A549 (cell line): Measurements from ENCODE around the gene PCDHGB2. TPM values are rescaled to one million over a fixed set of nuclear protein-coding genes. Genes with fewer than 3 reads are reported as not detected.

Experiments
- polyA plus RNA-seq, 4 experiments: library from polyadenylated mRNA; depleted of rRNA in 3 of 4; stranded (reverse); fragments of >200 nt; fragmentation: RNase III in 1 of 4; extraction: RNeasy Plus Mini Kit Qiagen cat#74134 plus additional on column Dnase treatment in 1 of 4; gene quantifications; 2 replicates in 3 of 4; 3 replicates in 1 of 4; pipeline ENCODE4 v1.2.3, GENCODE V29; 2011 to 2017

PCDHGB2 gene
- polyA plus RNA-seq, 2 of the 4 experiments (the other 2 are of a cell fraction), result 0.04 to 0.36 TPM

Other genes starting within 250 kb of the PCDHGB2 start
Only the 30 nearest of the 36 such genes appear.
- 0.12 TPM in 1 of 2 replicates, not detected in the other for gene PCDHB9, start 172.8 kb upstream of the PCDHGB2 start, polyA plus RNA-seq (2011; rRNA removed)
- 0.01 to 0.13 TPM (median 0.11 TPM) in 3 replicates for gene PCDHB9, start 172.8 kb upstream of the PCDHGB2 start, polyA plus RNA-seq (2017; fragmentation: RNase III; extraction: RNeasy Plus Mini Kit Qiagen cat#74134 plus additional on column Dnase treatment)
- 0.03 and 0.06 TPM in 2 replicates for gene PCDHB10, start 167.6 kb upstream of the PCDHGB2 start, polyA plus RNA-seq (2011; rRNA removed)
- 0.04 TPM in 1 of 3 replicates, not detected in the others for gene PCDHB10, start 167.6 kb upstream of the PCDHGB2 start, polyA plus RNA-seq (2017; fragmentation: RNase III; extraction: RNeasy Plus Mini Kit Qiagen cat#74134 plus additional on column Dnase treatment)
- 0.21 and 0.22 TPM in 2 replicates for gene PCDHB11, start 160.4 kb upstream of the PCDHGB2 start, polyA plus RNA-seq (2011; rRNA removed)
- 0.05 to 0.08 TPM (median 0.07 TPM) in 3 replicates for gene PCDHB11, start 160.4 kb upstream of the PCDHGB2 start, polyA plus RNA-seq (2017; fragmentation: RNase III; extraction: RNeasy Plus Mini Kit Qiagen cat#74134 plus additional on column Dnase treatment)
- 0.05 TPM in 2 replicates for gene PCDHB12, start 151.3 kb upstream of the PCDHGB2 start, polyA plus RNA-seq (2011; rRNA removed)
- not detected in 3 replicates for gene PCDHB12, start 151.3 kb upstream of the PCDHGB2 start, polyA plus RNA-seq (2017; fragmentation: RNase III; extraction: RNeasy Plus Mini Kit Qiagen cat#74134 plus additional on column Dnase treatment)
- 0.19 and 0.28 TPM in 2 replicates for gene PCDHB13, start 146.1 kb upstream of the PCDHGB2 start, polyA plus RNA-seq (2011; rRNA removed)
- gene PCDHB13, start 146.1 kb upstream of the PCDHGB2 start, polyA plus RNA-seq (2017; fragmentation: RNase III; extraction: RNeasy Plus Mini Kit Qiagen cat#74134 plus additional on column Dnase treatment), result 0.05 to 0.08 TPM (median 0.08 TPM) in 3 replicates
- 0.13 and 0.14 TPM in 2 replicates for gene PCDHB14, start 136.7 kb upstream of the PCDHGB2 start, polyA plus RNA-seq (2011; rRNA removed)
- gene PCDHB14, start 136.7 kb upstream of the PCDHGB2 start, polyA plus RNA-seq (2017; fragmentation: RNase III; extraction: RNeasy Plus Mini Kit Qiagen cat#74134 plus additional on column Dnase treatment), result 0.05 to 0.12 TPM (median 0.09 TPM) in 3 replicates
- gene PCDHB15, start 114.6 kb upstream of the PCDHGB2 start, polyA plus RNA-seq (2011; rRNA removed), result 0.09 and 0.13 TPM in 2 replicates
- 0.04 to 0.12 TPM (median 0.05 TPM) in 3 replicates for gene PCDHB15, start 114.6 kb upstream of the PCDHGB2 start, polyA plus RNA-seq (2017; fragmentation: RNase III; extraction: RNeasy Plus Mini Kit Qiagen cat#74134 plus additional on column Dnase treatment)
- 0.08 TPM in 1 of 2 replicates, not detected in the other for gene SLC25A2, start 55.9 kb upstream of the PCDHGB2 start, polyA plus RNA-seq (2011; rRNA removed)
- gene SLC25A2, start 55.9 kb upstream of the PCDHGB2 start, polyA plus RNA-seq (2017; fragmentation: RNase III; extraction: RNeasy Plus Mini Kit Qiagen cat#74134 plus additional on column Dnase treatment), result not detected in 3 replicates
- 78.1 and 90.6 TPM in 2 replicates for gene TAF7, start 39.2 kb upstream of the PCDHGB2 start, polyA plus RNA-seq (2011; rRNA removed)
- 67.3 to 72.6 TPM (median 71.3 TPM) in 3 replicates for gene TAF7, start 39.2 kb upstream of the PCDHGB2 start, polyA plus RNA-seq (2017; fragmentation: RNase III; extraction: RNeasy Plus Mini Kit Qiagen cat#74134 plus additional on column Dnase treatment)
- gene PCDHGA1, start 29.5 kb upstream of the PCDHGB2 start, polyA plus RNA-seq (2011; rRNA removed), result 0.66 and 0.71 TPM in 2 replicates
- gene PCDHGA1, start 29.5 kb upstream of the PCDHGB2 start, polyA plus RNA-seq (2017; fragmentation: RNase III; extraction: RNeasy Plus Mini Kit Qiagen cat#74134 plus additional on column Dnase treatment), result 0.32 to 0.42 TPM (median 0.33 TPM) in 3 replicates
- 1.6 and 1.7 TPM in 2 replicates for gene PCDHGA2, start 21.2 kb upstream of the PCDHGB2 start, polyA plus RNA-seq (2011; rRNA removed)
- 0.47 to 0.78 TPM (median 0.58 TPM) in 3 replicates for gene PCDHGA2, start 21.2 kb upstream of the PCDHGB2 start, polyA plus RNA-seq (2017; fragmentation: RNase III; extraction: RNeasy Plus Mini Kit Qiagen cat#74134 plus additional on column Dnase treatment)
- 0.07 TPM in 1 of 2 replicates, not detected in the other for gene PCDHGA3, start 16.2 kb upstream of the PCDHGB2 start, polyA plus RNA-seq (2011; rRNA removed)
- not detected in 3 replicates for gene PCDHGA3, start 16.2 kb upstream of the PCDHGB2 start, polyA plus RNA-seq (2017; fragmentation: RNase III; extraction: RNeasy Plus Mini Kit Qiagen cat#74134 plus additional on column Dnase treatment)
- 3.7 and 3.9 TPM in 2 replicates for gene PCDHGB1, start 9.9 kb upstream of the PCDHGB2 start, polyA plus RNA-seq (2011; rRNA removed)
- gene PCDHGB1, start 9.9 kb upstream of the PCDHGB2 start, polyA plus RNA-seq (2017; fragmentation: RNase III; extraction: RNeasy Plus Mini Kit Qiagen cat#74134 plus additional on column Dnase treatment), result 1.3 to 1.6 TPM (median 1.5 TPM) in 3 replicates
- gene PCDHGA4, start 5.0 kb upstream of the PCDHGB2 start, polyA plus RNA-seq (2011; rRNA removed), result 0.48 and 0.61 TPM in 2 replicates
- gene PCDHGA4, start 5.0 kb upstream of the PCDHGB2 start, polyA plus RNA-seq (2017; fragmentation: RNase III; extraction: RNeasy Plus Mini Kit Qiagen cat#74134 plus additional on column Dnase treatment), result 0.10 to 0.15 TPM (median 0.13 TPM) in 3 replicates
- gene PCDHGA5, start 4.2 kb downstream of the PCDHGB2 start, polyA plus RNA-seq (2011; rRNA removed), result 0.37 and 0.57 TPM in 2 replicates
- gene PCDHGA5, start 4.2 kb downstream of the PCDHGB2 start, polyA plus RNA-seq (2017; fragmentation: RNase III; extraction: RNeasy Plus Mini Kit Qiagen cat#74134 plus additional on column Dnase treatment), result 0.09 to 0.18 TPM (median 0.13 TPM) in 3 replicates
- gene PCDHGB3, start 10.2 kb downstream of the PCDHGB2 start, polyA plus RNA-seq (2011; rRNA removed), result 1.1 and 1.2 TPM in 2 replicates
- gene PCDHGB3, start 10.2 kb downstream of the PCDHGB2 start, polyA plus RNA-seq (2017; fragmentation: RNase III; extraction: RNeasy Plus Mini Kit Qiagen cat#74134 plus additional on column Dnase treatment), result 0.16 to 0.44 TPM (median 0.28 TPM) in 3 replicates
- 0.98 and 1.0 TPM in 2 replicates for gene PCDHGA6, start 13.9 kb downstream of the PCDHGB2 start, polyA plus RNA-seq (2011; rRNA removed)
- gene PCDHGA6, start 13.9 kb downstream of the PCDHGB2 start, polyA plus RNA-seq (2017; fragmentation: RNase III; extraction: RNeasy Plus Mini Kit Qiagen cat#74134 plus additional on column Dnase treatment), result 0.22 to 0.37 TPM (median 0.23 TPM) in 3 replicates
- gene PCDHGA7, start 22.7 kb downstream of the PCDHGB2 start, polyA plus RNA-seq (2011; rRNA removed), result 0.95 and 1.1 TPM in 2 replicates
- gene PCDHGA7, start 22.7 kb downstream of the PCDHGB2 start, polyA plus RNA-seq (2017; fragmentation: RNase III; extraction: RNeasy Plus Mini Kit Qiagen cat#74134 plus additional on column Dnase treatment), result 0.70 to 0.84 TPM (median 0.76 TPM) in 3 replicates
- 1.4 and 1.5 TPM in 2 replicates for gene PCDHGB4, start 27.7 kb downstream of the PCDHGB2 start, polyA plus RNA-seq (2011; rRNA removed)
- gene PCDHGB4, start 27.7 kb downstream of the PCDHGB2 start, polyA plus RNA-seq (2017; fragmentation: RNase III; extraction: RNeasy Plus Mini Kit Qiagen cat#74134 plus additional on column Dnase treatment), result 0.90 to 1.6 TPM (median 1.1 TPM) in 3 replicates
- 0.08 and 0.11 TPM in 2 replicates for gene PCDHGA8, start 32.6 kb downstream of the PCDHGB2 start, polyA plus RNA-seq (2011; rRNA removed)
- 0.03 to 0.04 TPM (median 0.04 TPM) in 3 replicates for gene PCDHGA8, start 32.6 kb downstream of the PCDHGB2 start, polyA plus RNA-seq (2017; fragmentation: RNase III; extraction: RNeasy Plus Mini Kit Qiagen cat#74134 plus additional on column Dnase treatment)
- gene PCDHGB5, start 38.0 kb downstream of the PCDHGB2 start, polyA plus RNA-seq (2011; rRNA removed), result 2.6 and 3.2 TPM in 2 replicates
- gene PCDHGB5, start 38.0 kb downstream of the PCDHGB2 start, polyA plus RNA-seq (2017; fragmentation: RNase III; extraction: RNeasy Plus Mini Kit Qiagen cat#74134 plus additional on column Dnase treatment), result 1.9 to 2.8 TPM (median 2.5 TPM) in 3 replicates
- 0.22 and 0.40 TPM in 2 replicates for gene PCDHGA9, start 42.8 kb downstream of the PCDHGB2 start, polyA plus RNA-seq (2011; rRNA removed)
- 0.01 to 0.09 TPM (median 0.03 TPM) in 3 replicates for gene PCDHGA9, start 42.8 kb downstream of the PCDHGB2 start, polyA plus RNA-seq (2017; fragmentation: RNase III; extraction: RNeasy Plus Mini Kit Qiagen cat#74134 plus additional on column Dnase treatment)
- gene PCDHGB6, start 48.0 kb downstream of the PCDHGB2 start, polyA plus RNA-seq (2011; rRNA removed), result 0.21 and 0.30 TPM in 2 replicates
- gene PCDHGB6, start 48.0 kb downstream of the PCDHGB2 start, polyA plus RNA-seq (2017; fragmentation: RNase III; extraction: RNeasy Plus Mini Kit Qiagen cat#74134 plus additional on column Dnase treatment), result 0.08 to 0.09 TPM (median 0.09 TPM) in 3 replicates
- 0.04 and 0.08 TPM in 2 replicates for gene PCDHGA10, start 53.0 kb downstream of the PCDHGB2 start, polyA plus RNA-seq (2011; rRNA removed)
- gene PCDHGA10, start 53.0 kb downstream of the PCDHGB2 start, polyA plus RNA-seq (2017; fragmentation: RNase III; extraction: RNeasy Plus Mini Kit Qiagen cat#74134 plus additional on column Dnase treatment), result 0.01 TPM in 1 of 3 replicates, not detected in the others
- gene PCDHGB7, start 57.7 kb downstream of the PCDHGB2 start, polyA plus RNA-seq (2011; rRNA removed), result 0.14 and 0.16 TPM in 2 replicates
- 0.03 to 0.06 TPM (median 0.05 TPM) in 3 replicates for gene PCDHGB7, start 57.7 kb downstream of the PCDHGB2 start, polyA plus RNA-seq (2017; fragmentation: RNase III; extraction: RNeasy Plus Mini Kit Qiagen cat#74134 plus additional on column Dnase treatment)
- 0.05 and 0.10 TPM in 2 replicates for gene PCDHGA11, start 61.1 kb downstream of the PCDHGB2 start, polyA plus RNA-seq (2011; rRNA removed)
- gene PCDHGA11, start 61.1 kb downstream of the PCDHGB2 start, polyA plus RNA-seq (2017; fragmentation: RNase III; extraction: RNeasy Plus Mini Kit Qiagen cat#74134 plus additional on column Dnase treatment), result 0.01 TPM in 1 of 3 replicates, not detected in the others
- 0.05 and 0.07 TPM in 2 replicates for gene PCDHGA12, start 70.5 kb downstream of the PCDHGB2 start, polyA plus RNA-seq (2011; rRNA removed)
- 0.03 TPM in 1 of 3 replicates, not detected in the others for gene PCDHGA12, start 70.5 kb downstream of the PCDHGB2 start, polyA plus RNA-seq (2017; fragmentation: RNase III; extraction: RNeasy Plus Mini Kit Qiagen cat#74134 plus additional on column Dnase treatment)
- 1.6 and 1.9 TPM in 2 replicates for gene PCDHGC3, start 116.0 kb downstream of the PCDHGB2 start, polyA plus RNA-seq (2011; rRNA removed)
- 4.9 to 5.3 TPM (median 5.2 TPM) in 3 replicates for gene PCDHGC3, start 116.0 kb downstream of the PCDHGB2 start, polyA plus RNA-seq (2017; fragmentation: RNase III; extraction: RNeasy Plus Mini Kit Qiagen cat#74134 plus additional on column Dnase treatment)
- gene PCDHGC4, start 125.0 kb downstream of the PCDHGB2 start, polyA plus RNA-seq (2011; rRNA removed), result 0.06 and 0.07 TPM in 2 replicates
- 0.03 TPM in 1 of 3 replicates, not detected in the others for gene PCDHGC4, start 125.0 kb downstream of the PCDHGB2 start, polyA plus RNA-seq (2017; fragmentation: RNase III; extraction: RNeasy Plus Mini Kit Qiagen cat#74134 plus additional on column Dnase treatment)
- gene PCDHGC5, start 129.1 kb downstream of the PCDHGB2 start, polyA plus RNA-seq (2011; rRNA removed), result 0.08 TPM in 1 of 2 replicates, not detected in the other
- gene PCDHGC5, start 129.1 kb downstream of the PCDHGB2 start, polyA plus RNA-seq (2017; fragmentation: RNase III; extraction: RNeasy Plus Mini Kit Qiagen cat#74134 plus additional on column Dnase treatment), result 0.03 TPM in 1 of 3 replicates, not detected in the others